ENCODE measurements around the gene STRBP.
A peak's percentile ranks its signal among the peaks of the same experiment; 100 is the strongest.
"Not testable (repeated sequence)": the region's sequence is repeated elsewhere in the genome, so short reads cannot be mapped to it uniquely, and the experiment has no call there.

Gene STRBP

GRCh38 chr9:123310551-123311249 lies 42.3 kb upstream of the STRBP start:
- no peak overlapping the region for H3K4me3 ChIP-seq (ENCODE audit: low read depth, low read length)
- no peak for TF ChIP-seq CTCF (IDR thresholded peaks at IDR 0.05; ENCODE audit: control insufficient read depth, extremely low read depth, insufficient read depth)

GRCh38 chr9:123309611-123310010 lies 41.2 kb upstream of the STRBP start:
- TF ChIP-seq CTCF (IDR thresholded peaks at IDR 0.05; ENCODE audit: control insufficient read depth, extremely low read depth, insufficient read depth) = no peak
- peak; percentile 41 for DNase-seq (ENCODE audit: low read depth)
- H3K4me3 ChIP-seq (ENCODE audit: low read depth, low read length) = no peak overlapping the region

More at GRCh38 chr9:123310551-123311249, 42.3 kb upstream of the STRBP start:
- DNase-seq (ENCODE audit: low read depth) = peak; percentile 84

DNA sequence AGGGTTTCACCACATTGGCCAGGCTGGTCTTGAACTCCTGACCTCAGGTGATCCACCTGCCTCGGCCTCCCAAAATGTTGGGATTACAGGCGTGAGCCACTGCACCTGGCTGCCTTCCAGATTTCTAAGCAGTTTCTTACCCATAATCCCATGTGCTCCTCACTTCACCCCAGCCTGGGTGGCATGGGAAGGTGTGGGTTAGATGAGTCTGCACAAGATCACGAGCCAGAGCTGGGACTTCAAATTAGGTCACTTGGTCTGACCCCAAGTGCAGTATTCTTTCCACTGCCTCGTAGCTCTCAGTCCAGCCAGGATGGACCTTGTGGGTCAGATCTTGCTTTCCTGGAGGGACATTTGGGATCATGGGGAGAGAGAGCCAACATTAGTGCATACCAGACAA lies 37.5 kb upstream of the STRBP start:
- no peak for TF ChIP-seq CTCF (IDR thresholded peaks at IDR 0.05; ENCODE audit: control insufficient read depth, extremely low read depth, insufficient read depth)
- no peak for DNase-seq (ENCODE audit: low read depth)
- no peak overlapping the region for H3K4me3 ChIP-seq (ENCODE audit: low read depth, low read length)

- no peak for TF ChIP-seq CTCF (IDR thresholded peaks at IDR 0.05; ENCODE audit: control insufficient read depth, extremely low read depth, insufficient read depth)
- DNase-seq (ENCODE audit: low read depth) = no peak
- H3K4me3 ChIP-seq (ENCODE audit: low read depth, low read length) = no peak overlapping the region
Observed at GRCh38 chr9:123304340-123304691, 35.9 kb upstream of the STRBP start.

DNA sequence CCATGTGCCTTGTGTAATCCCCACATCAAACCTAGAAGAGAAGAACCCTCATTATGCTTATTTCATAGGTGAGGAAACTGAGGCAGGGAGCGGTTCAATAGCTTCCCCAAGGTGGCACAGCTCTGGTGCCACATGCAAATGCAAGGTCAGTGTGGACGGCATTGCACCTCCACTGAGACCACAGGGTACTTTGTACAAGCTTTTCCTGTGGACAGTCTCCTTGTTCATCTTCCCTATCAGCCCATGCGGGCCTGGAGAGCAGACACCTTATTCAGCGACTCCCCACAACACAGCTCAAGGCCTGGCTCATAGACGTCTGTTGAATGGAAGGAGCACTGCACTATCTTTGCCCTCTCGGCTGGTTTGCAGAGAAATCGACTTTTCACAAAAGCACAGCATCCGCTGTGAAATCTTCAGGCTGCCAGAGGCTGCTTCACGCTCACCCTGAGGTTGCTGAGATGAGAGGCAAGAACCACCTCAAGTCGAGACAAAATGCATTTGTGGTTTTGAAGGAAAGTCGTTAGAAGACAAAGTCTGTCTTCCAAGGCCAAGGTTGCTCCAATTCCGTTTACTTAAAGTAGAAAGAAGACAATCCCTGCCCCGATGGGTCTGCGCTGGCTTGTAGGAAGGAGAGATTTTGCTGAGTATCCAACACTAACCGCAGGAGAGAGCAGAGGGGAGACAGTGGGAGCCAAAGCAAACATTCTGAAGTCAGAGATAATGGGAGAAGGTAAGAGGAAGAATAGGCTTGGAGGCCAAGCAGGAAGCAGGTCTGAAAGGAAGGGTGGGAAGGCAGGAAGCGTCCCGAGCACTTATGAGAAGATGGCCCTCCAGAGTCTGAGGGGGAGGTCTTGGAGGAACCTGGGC lies 34.2 kb upstream of the STRBP start:
- DNase-seq (ENCODE audit: low read depth) = no peak
- no peak overlapping the region for H3K4me3 ChIP-seq (ENCODE audit: low read depth, low read length)
- TF ChIP-seq CTCF (IDR thresholded peaks at IDR 0.05; ENCODE audit: control insufficient read depth, extremely low read depth, insufficient read depth) = no peak

DNA sequence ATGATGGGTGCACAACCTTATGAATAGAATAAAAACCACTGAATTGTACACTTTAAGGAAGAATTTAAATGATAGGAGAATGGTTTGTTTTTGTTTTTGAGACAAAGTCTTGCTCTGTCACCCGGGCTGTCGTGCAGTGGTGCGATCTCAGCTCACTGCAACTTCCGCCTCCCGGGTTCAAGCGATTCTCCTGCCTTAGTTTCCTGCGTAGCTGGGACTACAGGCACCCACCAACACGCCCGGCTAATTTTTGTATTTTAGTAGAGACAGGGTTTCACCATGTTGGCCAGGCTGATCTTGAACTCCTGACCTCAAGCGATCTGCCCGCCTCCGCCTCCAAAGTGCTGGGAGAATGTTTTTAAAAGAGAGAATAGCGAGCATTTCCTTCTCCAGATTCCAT lies 33.5 kb upstream of the STRBP start:
- not testable (repeated sequence) for DNase-seq (ENCODE audit: low read depth); H3K4me3 ChIP-seq (ENCODE audit: low read depth, low read length)

- TF ChIP-seq CTCF (IDR thresholded peaks at IDR 0.05; ENCODE audit: control insufficient read depth, extremely low read depth, insufficient read depth) = no peak
- H3K4me3 ChIP-seq (ENCODE audit: low read depth, low read length) = no peak overlapping the region
- no peak for DNase-seq (ENCODE audit: low read depth)
Observed at GRCh38 chr9:123300554-123300953, 32.2 kb upstream of the STRBP start.
